ENCODE results near the gene ASIC2. TPM values are rescaled to one million over a fixed set of nuclear protein-coding genes. Genes with fewer than 3 reads are reported as not detected.

ASIC2 gene
- total RNA-seq, 1 experiment from 2014 or later, result 0.09 TPM

- H3K4me2 ChIP-seq, result no peak overlapping the region
- ChIA-PET CTCF (no interaction called here), POLR2A (ENCODE audit: unreplicated experiment) (no interaction called here)
- H4K20me1 ChIP-seq (ENCODE audit: insufficient read depth), result no peaks in the 10 kb centered on the region
- H3K79me2 ChIP-seq (ENCODE audit: low read depth), result no peaks in the 10 kb centered on the region
- DNase-seq, result no peak
- no peak overlapping the region for H3K4me3 ChIP-seq
- no peak for TF ChIP-seq EZH2 (IDR thresholded peaks at IDR 0.05; ENCODE audit: low read depth)
- TF ChIP-seq, protein P1, sequence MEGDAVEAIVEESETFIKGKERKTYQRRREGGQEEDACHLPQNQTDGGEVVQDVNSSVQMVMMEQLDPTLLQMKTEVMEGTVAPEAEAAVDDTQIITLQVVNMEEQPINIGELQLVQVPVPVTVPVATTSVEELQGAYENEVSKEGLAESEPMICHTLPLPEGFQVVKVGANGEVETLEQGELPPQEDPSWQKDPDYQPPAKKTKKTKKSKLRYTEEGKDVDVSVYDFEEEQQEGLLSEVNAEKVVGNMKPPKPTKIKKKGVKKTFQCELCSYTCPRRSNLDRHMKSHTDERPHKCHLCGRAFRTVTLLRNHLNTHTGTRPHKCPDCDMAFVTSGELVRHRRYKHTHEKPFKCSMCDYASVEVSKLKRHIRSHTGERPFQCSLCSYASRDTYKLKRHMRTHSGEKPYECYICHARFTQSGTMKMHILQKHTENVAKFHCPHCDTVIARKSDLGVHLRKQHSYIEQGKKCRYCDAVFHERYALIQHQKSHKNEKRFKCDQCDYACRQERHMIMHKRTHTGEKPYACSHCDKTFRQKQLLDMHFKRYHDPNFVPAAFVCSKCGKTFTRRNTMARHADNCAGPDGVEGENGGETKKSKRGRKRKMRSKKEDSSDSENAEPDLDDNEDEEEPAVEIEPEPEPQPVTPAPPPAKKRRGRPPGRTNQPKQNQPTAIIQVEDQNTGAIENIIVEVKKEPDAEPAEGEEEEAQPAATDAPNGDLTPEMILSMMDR (conservative IDR thresholded peaks at IDR 0.05), result no peak
- no peaks in the 10 kb centered on the region for H3K9me3 ChIP-seq (ENCODE audit: insufficient read depth, low read depth)
- no peak overlapping the region for H2AFZ ChIP-seq
- no peaks in the 10 kb centered on the region for H3K36me3 ChIP-seq (ENCODE audit: low read depth)
- no peak overlapping the region for H3K27ac ChIP-seq
- H3K27me3 ChIP-seq (ENCODE audit: insufficient read depth, low read depth), result peaks cover 34% of the 10 kb centered on the region
- no peaks in the 10 kb centered on the region for H3K4me1 ChIP-seq (replicated peaks; ENCODE audit: insufficient read depth)
- H3F3A ChIP-seq (ENCODE audit: insufficient read depth, low read depth), result no peaks in the 10 kb centered on the region
- intact Hi-C loops (cut with micrococcal nuclease; ENCODE audit: unreplicated experiment), result no loop called here
- BruUV-seq (replicated peaks), result no TSS peak
- H3K9me2 ChIP-seq (ENCODE audit: insufficient read depth), result no peaks in the 10 kb centered on the region
Observed at GRCh38 chr17:33090806-33091205, 202.3 kb downstream of the ASIC2 start.

GRCh38 chr17:33086878-33087277 is 206.2 kb downstream of the ASIC2 start:
- H3K36me3 ChIP-seq (ENCODE audit: low read depth), result no peaks in the 10 kb centered on the region
- H3K4me3 ChIP-seq, result no peak overlapping the region
- H3F3A ChIP-seq (ENCODE audit: insufficient read depth, low read depth), result no peaks in the 10 kb centered on the region
- intact Hi-C loops (cut with micrococcal nuclease; ENCODE audit: unreplicated experiment), result no loop called here
- DNase-seq, result no peak
- H3K4me1 ChIP-seq (replicated peaks; ENCODE audit: insufficient read depth), result no peaks in the 10 kb centered on the region
- ChIA-PET POLR2A (ENCODE audit: unreplicated experiment) (no interaction called here), CTCF (no interaction called here)
- H3K27me3 ChIP-seq (ENCODE audit: insufficient read depth, low read depth), result peaks cover 15% of the 10 kb centered on the region; the same call in 1 of the 2 replicates
- H3K27ac ChIP-seq, result no peak overlapping the region
- no peaks in the 10 kb centered on the region for H3K79me2 ChIP-seq (ENCODE audit: low read depth)
- no peaks in the 10 kb centered on the region for H3K9me3 ChIP-seq (ENCODE audit: insufficient read depth, low read depth)
- H3K4me2 ChIP-seq, result no peak overlapping the region
- BruUV-seq (replicated peaks), result no TSS peak
- no peaks in the 10 kb centered on the region for H3K9me2 ChIP-seq (ENCODE audit: insufficient read depth)
- TF ChIP-seq, protein P1 (conservative IDR thresholded peaks at IDR 0.05), result no peak
- TF ChIP-seq EZH2 (IDR thresholded peaks at IDR 0.05; ENCODE audit: low read depth), result no peak
- H4K20me1 ChIP-seq (ENCODE audit: insufficient read depth), result no peaks in the 10 kb centered on the region
- H2AFZ ChIP-seq, result no peak overlapping the region

DNA sequence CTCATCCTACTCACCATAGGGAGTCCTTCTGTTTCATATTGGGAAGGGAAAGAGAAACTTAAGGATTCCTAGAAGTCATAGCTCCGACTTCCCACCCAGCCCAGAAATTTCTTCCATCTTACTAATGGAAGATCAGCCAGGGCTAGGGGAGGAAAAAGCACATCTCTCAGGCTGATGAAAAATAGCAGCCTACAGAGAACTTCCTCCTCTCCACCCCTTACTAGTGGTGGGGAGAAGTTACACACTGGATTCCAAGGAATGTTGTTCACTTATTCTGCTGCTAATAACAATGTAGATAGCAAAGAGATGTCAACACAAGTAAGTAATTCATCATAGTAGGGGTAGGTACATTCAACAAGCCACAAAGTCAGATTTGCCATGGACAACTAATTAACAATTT is 207.1 kb downstream of the ASIC2 start:
- POLR2A ChIA-PET (ENCODE audit: unreplicated experiment), result no interaction called here
- H3K4me1 ChIP-seq (replicated peaks; ENCODE audit: insufficient read depth), result no peaks in the 10 kb centered on the region
- H3K4me3 ChIP-seq, result no peak overlapping the region
- H2AFZ ChIP-seq, result no peak overlapping the region
- H3K79me2 ChIP-seq (ENCODE audit: low read depth), result no peaks in the 10 kb centered on the region
- H4K20me1 ChIP-seq (ENCODE audit: insufficient read depth), result no peaks in the 10 kb centered on the region
- DNase-seq, result no peak
- H3K36me3 ChIP-seq (ENCODE audit: low read depth), result no peaks in the 10 kb centered on the region
- no peaks in the 10 kb centered on the region for H3F3A ChIP-seq (ENCODE audit: insufficient read depth, low read depth)
- BruUV-seq (replicated peaks), result no TSS peak
- H3K9me3 ChIP-seq (ENCODE audit: insufficient read depth, low read depth), result no peaks in the 10 kb centered on the region
- TF ChIP-seq EZH2 (IDR thresholded peaks at IDR 0.05; ENCODE audit: low read depth), result no peak
- TF ChIP-seq, protein P1 (conservative IDR thresholded peaks at IDR 0.05), result no peak
- peaks cover 15% of the 10 kb centered on the region; the same call in 1 of the 2 replicates for H3K27me3 ChIP-seq (ENCODE audit: insufficient read depth, low read depth)
- H3K9me2 ChIP-seq (ENCODE audit: insufficient read depth), result no peaks in the 10 kb centered on the region
- no peak overlapping the region for H3K27ac ChIP-seq
- CTCF ChIA-PET, result no interaction called here
- intact Hi-C loops (cut with micrococcal nuclease; ENCODE audit: unreplicated experiment), result no loop called here
- H3K4me2 ChIP-seq, result no peak overlapping the region
